SW480 (cell line): ENCODE results near the gene OCSTAMP.

ENCODE experiments used
- DNase-seq: peaks from one replicate; pipeline ENCODE4 v3.0.0-alpha.2; 2016; ENCODE audit warnings: low spot score

The OCSTAMP gene

DNA sequence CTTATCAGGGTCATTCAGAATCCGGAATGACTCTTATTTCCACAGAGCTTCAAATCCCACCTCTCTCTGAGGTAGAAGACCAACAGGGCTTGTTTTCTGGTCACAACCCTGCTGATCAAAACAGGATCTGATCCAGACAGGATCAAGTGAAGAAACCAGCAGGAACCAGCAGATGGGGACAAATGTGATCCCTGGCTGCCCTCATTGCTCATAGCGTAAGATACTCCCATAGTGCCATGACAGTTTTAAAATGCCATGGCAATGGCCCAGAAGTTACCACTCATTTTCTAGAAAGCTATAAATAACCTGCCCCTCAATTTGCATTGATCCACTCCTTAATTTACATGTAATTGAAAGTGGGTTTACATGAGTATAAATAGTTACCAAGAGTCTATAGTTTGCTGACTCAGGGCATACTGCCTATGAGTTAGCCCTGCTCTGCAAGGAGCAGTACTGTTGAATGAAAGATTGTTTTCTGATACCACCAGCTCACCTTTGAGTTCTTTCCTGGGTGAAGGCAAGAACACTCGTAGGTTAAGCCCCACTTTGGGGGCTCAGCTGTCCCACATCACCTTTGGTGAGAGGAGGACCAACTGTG is 30.9 kb downstream of the OCSTAMP start:
- no peak for DNase-seq

DNA sequence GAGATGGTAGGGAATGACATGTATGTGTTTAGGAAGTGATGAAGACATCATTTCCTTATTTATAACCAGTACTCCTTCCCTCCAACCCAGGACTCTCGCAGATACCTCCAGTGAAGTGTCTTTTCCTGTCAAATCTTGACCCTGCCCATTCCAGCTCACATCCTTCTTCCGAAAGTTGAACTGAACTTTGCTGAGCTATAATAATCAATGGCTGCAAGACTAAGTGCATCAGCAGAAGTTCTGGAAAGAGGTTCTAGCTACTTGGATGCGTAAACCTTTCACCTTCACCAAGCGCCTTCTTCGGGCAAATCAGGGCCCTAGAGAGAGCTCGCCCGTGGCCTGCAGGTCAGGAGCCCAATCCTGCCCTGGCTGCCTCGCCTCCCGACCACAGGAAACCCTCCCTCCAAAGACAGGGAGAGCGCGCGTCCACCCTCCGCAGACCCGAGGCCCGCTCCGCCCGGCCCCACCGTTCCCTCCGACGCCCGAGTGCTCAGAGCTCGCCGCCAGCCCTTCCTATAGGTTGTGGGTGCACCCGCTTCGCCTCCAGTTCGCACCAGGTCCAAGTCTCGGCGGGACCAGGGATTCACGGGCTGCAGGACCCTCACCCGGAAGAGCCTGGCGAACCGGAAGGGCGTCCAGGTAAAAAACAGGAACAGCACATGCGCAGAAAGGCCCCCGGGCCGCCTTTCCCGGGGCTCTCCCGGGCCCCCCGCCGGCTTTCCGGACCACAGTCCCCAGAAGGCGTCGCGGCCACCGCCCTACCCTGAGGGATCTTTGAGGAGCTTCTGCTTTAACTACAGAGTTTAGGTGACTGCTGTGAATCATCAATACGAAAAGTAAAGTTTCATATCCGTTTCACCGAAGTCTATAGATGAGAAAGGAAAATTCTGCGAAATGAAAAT is 37.3 kb downstream of the OCSTAMP start, which contains the start of gene ZNF334:
Gene ZNF334, minus strand, starts transcription at position 617 of the 902 bp plus-strand sequence. CDS start 1,457 bp downstream, outside the sequence.
- DNase-seq, result no peak

GRCh38 chr20:46509523-46509922 is 40.9 kb downstream of the OCSTAMP start:
- DNase-seq, result no peak

DNA sequence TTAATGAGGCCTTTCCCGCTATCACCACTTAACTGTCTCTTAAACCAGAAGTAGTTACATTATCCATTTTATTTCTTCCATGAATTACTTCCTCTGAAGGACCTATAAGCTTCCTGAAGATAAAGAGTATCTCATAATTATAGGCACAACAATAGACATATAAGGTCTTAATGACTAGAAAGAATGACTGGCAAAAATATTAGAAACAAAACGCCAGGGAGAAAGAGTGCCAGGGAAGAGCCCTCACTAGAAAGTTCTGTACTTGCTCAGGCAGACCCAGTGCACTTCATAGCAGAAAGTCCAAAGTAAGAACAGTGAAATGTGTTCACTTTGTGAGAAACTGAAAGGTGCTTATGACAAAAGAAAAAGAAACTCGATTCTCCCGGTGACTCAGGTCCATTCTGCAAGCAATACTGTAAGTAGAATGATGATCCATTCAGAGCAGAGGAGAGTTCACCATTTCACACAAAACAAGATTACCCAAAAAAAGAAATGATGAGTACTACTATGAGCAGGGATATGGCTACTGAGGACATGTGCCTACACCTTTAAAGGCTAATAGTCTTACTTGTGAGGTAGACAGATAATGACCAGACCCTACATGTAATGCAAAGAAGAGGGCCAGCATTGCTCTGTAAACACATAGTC is 42.6 kb downstream of the OCSTAMP start:
- DNase-seq, result no peak

DNA sequence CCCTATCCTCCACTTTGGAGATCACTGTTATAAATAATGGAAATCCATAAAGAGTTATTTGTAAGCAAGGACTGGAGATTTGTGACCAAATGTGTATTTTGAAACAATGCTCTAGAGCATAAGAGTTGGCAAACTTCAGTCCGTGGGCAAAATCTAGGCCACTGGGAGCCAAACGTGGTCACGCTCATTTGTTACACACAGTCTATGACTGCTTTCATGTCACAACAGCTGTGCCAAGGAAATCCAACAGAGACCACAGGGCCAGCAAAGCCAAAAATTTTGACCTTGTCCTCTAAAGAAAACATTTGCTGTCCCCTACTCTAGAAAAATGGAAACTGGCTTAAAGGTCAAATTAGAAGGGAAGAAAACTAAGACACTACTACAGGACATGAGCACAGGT is 44.9 kb downstream of the OCSTAMP start:
- no peak for DNase-seq

- DNase-seq, result no peak
Observed at GRCh38 chr20:46501961-46502360, 48.5 kb downstream of the OCSTAMP start.

GRCh38 chr20:46501337-46501942 is 49.0 kb downstream of the OCSTAMP start:
- DNase-seq, result no peak

DNA sequence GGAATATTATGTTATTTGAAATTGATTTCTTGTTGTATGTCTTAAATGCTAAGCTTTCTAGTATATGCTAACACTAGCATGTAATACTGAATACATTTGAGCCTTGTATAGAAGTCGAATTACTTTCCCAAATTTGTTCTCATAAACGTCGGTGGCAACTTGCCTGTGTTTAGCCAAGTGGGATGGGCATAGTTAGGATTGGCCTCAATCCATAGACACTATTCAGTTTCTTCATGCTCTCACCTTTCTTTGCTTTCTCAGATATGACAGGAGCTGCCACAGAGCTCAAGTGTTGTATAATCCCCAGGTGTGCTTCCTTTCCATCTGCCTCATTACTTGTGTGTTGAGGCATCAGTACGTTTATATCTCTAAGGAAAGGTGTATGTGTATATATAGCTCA is 56.4 kb downstream of the OCSTAMP start:
- no peak for DNase-seq

GRCh38 chr20:46491354-46491753 is 59.1 kb downstream of the OCSTAMP start:
- DNase-seq, result no peak
